ENCODE measurements around the gene CRIP3. TPM values are rescaled to one million over a fixed set of nuclear protein-coding genes. Genes with fewer than 3 reads are reported as not detected.

CRIP3 gene
- total and polyA plus RNA-seq, 2 donors (not counting 3 experiments of a cell fraction or from before 2014, with no cell fraction given): not detected

GRCh38 chr6:43264599-43265145 is 44.0 kb downstream of the CRIP3 start:
- CTCF ChIA-PET: interaction anchor here (1.1 to 4.0 kb wide), 10 partner anchors 8 to 232 kb away, joined by 3 to 49 read pairs (median 7); partner anchors contain the start of genes DLK2, DNPH1 and ZNF318
- POLR2A ChIA-PET: no interaction called here
- no peaks in the 10 kb centered on the region for H3K9me1 ChIP-seq (replicated peaks; ENCODE audit: control insufficient read depth, extremely low read depth, insufficient read depth, low read length)
- dilution Hi-C loops (cut with MboI; ENCODE audit: extremely low pct_ligation_motif_present, low sequenced_read_pairs) (no loop called here), intact Hi-C loops (cut with micrococcal nuclease) (no loop called here)
- no peaks in the 10 kb centered on the region for H3K36me3 ChIP-seq (ENCODE audit: control insufficient read depth in 2 of 2, extremely low read depth in 1 of 2, insufficient read depth in 2 of 2, low read length in 2 of 2)
- peaks cover 10 to 11% of the 10 kb centered on the region in 2 experiments for H3K27me3 ChIP-seq (ENCODE audit: control insufficient read depth in 2 of 2, insufficient read depth in 2 of 2, low read length in 2 of 2)
- DNase-seq (ENCODE audit: low read depth, low spot score) (no peak), FAIRE-seq (no peak)
- H3K9me3 ChIP-seq (replicated peaks; ENCODE audit: control insufficient read depth, insufficient read depth, low read length): no peaks in the 10 kb centered on the region
- H3K4me1 ChIP-seq (ENCODE audit: control insufficient read depth, extremely low read depth, insufficient read depth, low read length): no peaks in the 10 kb centered on the region
- no peaks in the 10 kb centered on the region for H4K20me1 ChIP-seq (replicated peaks; ENCODE audit: control insufficient read depth, extremely low read depth, insufficient read depth, low read length)
- no peak overlapping the region for H3K4me2 ChIP-seq (ENCODE audit: insufficient read depth, low read length)
- TF ChIP-seq MAX (IDR thresholded peaks at IDR 0.05; ENCODE audit: insufficient read depth, insufficient read length): no peak
- TF ChIP-seq FOS (IDR thresholded peaks at IDR 0.05; ENCODE audit: borderline replicate concordance, insufficient read depth, low read length): no peak
- TF ChIP-seq JUN (IDR thresholded peaks at IDR 0.05; ENCODE audit: borderline replicate concordance, insufficient read depth, insufficient read length, low read depth): no peak
- TF ChIP-seq CTCF (IDR thresholded peaks at IDR 0.05; ENCODE audit: extremely low read depth in 1 of 2, insufficient read depth in 1 of 2, low read depth in 1 of 2, low read length in 2 of 2): no peak
- TF ChIP-seq MYC (IDR thresholded peaks at IDR 0.05; ENCODE audit: low read depth, low read length): no peak
- no peak for TF ChIP-seq POLR2AphosphoS5 (IDR thresholded peaks at IDR 0.05; ENCODE audit: insufficient read depth, low read depth, low read length)
- TF ChIP-seq POLR2A (IDR thresholded peaks at IDR 0.05; ENCODE audit: low read depth, low read length): no peak
- no peak for TF ChIP-seq GATA2 (IDR thresholded peaks at IDR 0.05; ENCODE audit: insufficient read depth, insufficient read length, low read depth, low read length)
- TF ChIP-seq EZH2 (IDR thresholded peaks at IDR 0.05; ENCODE audit: borderline replicate concordance, low read depth, low read length, severe bottlenecking): no peak
- no peak overlapping the region for H2AFZ ChIP-seq (ENCODE audit: low read depth, low read length)
- H3K9ac ChIP-seq (replicated peaks; ENCODE audit: extremely low read depth, insufficient read depth, low read length): no peak overlapping the region
- no TSS peak for BruUV-seq (replicated peaks)
- H3K27ac ChIP-seq (ENCODE audit: insufficient read depth, low read depth, low read length): no peak overlapping the region
- no peaks in the 10 kb centered on the region for H3K79me2 ChIP-seq (ENCODE audit: control insufficient read depth, insufficient read depth, low read length)
- no peak overlapping the region for H3K4me3 ChIP-seq (replicated peaks in 1 of 3; ENCODE audit: insufficient read depth in 1 of 3, low read depth in 1 of 3, low read length in 3 of 3)
